Gastroesophageal sphincter (tissue), 4 donors: Measurements from ENCODE around the gene MYO9B. TPM values are rescaled to one million over a fixed set of nuclear protein-coding genes. Genes with fewer than 3 reads are reported as not detected.
A peak's percentile ranks its signal among the peaks of the same experiment; 100 is the strongest.
"Not testable (repeated sequence)": the region's sequence is repeated elsewhere in the genome, so short reads cannot be mapped to it uniquely, and the experiment has no call there.

Experiments
- ATAC-seq: fragments of 150-250 bp; one replicate; pipeline ENCODE4 v1.9.1; 2016; ENCODE audit warnings: mild to moderate bottlenecking, moderate library complexity
- H3K27ac ChIP-seq, 4 donors: fragments of 200-600 bp; sonication (generic) in 3 of 4; 1 replicate in 3 of 4; 2 replicates in 1 of 4; pipeline ENCODE4 v1.5.1; 2016 to 2019
- H3K27me3 ChIP-seq: fragments of 200-600 bp; sonication (generic); one replicate; pipeline ENCODE4 v1.5.1; 2019
- H3K36me3 ChIP-seq, 2 donors: fragments of 200-600 bp; sonication (generic); one replicate each; pipeline ENCODE4 v1.5.1; 2019; ENCODE audit warnings: control low read depth in 1 of 2
- H3K4me1 ChIP-seq, 3 donors: fragments of 200-600 bp; sonication (generic); 1 replicate in 2 of 3; 2 replicates in 1 of 3; pipeline ENCODE4 v1.5.1; 2016 to 2019; ENCODE audit warnings: control low read depth in 2 of 3
- H3K4me3 ChIP-seq, 2 donors: fragments of 200-600 bp; sonication (generic); one replicate each; pipeline ENCODE4 v1.5.1; 2019; ENCODE audit warnings: mild to moderate bottlenecking in 1 of 2, moderate library complexity in 1 of 2
- H3K9me3 ChIP-seq, 3 donors: fragments of 200-600 bp; sonication (generic); one replicate each; pipeline ENCODE4 v1.5.1; 2017 to 2019; ENCODE audit warnings: control low read depth in 2 of 3
- EP300 ChIP-seq: sonication (generic); formaldehyde crosslinking; IDR thresholded peaks from one replicate; pipeline ENCODE4 v1.6.1; 2017; ENCODE audit warnings: antibody characterized with exemption, mild to moderate bottlenecking
- POLR2A ChIP-seq, 2 donors: fragments of 450-650 bp; IDR thresholded peaks; one replicate each; pipeline ENCODE4 v1.6.1; 2017; ENCODE audit warnings: antibody characterized with exemption in 2 of 2, mild to moderate bottlenecking in 2 of 2, moderate library complexity in 1 of 2
- POLR2AphosphoS5 ChIP-seq: sonication (generic); formaldehyde crosslinking; IDR thresholded peaks from one replicate; pipeline ENCODE4 v1.6.1; 2017; ENCODE audit warnings: antibody characterized with exemption
- WGBS, 2 donors: methylation state at CpG; one replicate each; pipeline ENCODE4 v1.1.5; 2018; ENCODE audit warnings: low coverage in 1 of 2; 5-methylcytosine and 5-hydroxymethylcytosine counted together
- total RNA-seq, 4 donors: library from RNA; depleted of rRNA; stranded (reverse); fragments of >200 nt; gene quantifications; one replicate each; pipeline ENCODE4 v1.1.0, GENCODE V29; 2016
- TF ChIP-seq, protein P1 (sequence below), 4 experiments: fragments of 200-600 bp in 2 of 4; fragments of 450-650 bp in 2 of 4; sonication (generic) in 1 of 4; IDR thresholded peaks; one replicate each; pipeline ENCODE4 v1.5.1; 2017 to 2019; ENCODE audit warnings: antibody characterized with exemption in 4 of 4, mild to moderate bottlenecking in 2 of 4, moderate library complexity in 2 of 4

The MYO9B gene
- total RNA-seq, 4 donors from 2014 or later: 38.1 to 77.7 (median 66.2) TPM

DNA sequence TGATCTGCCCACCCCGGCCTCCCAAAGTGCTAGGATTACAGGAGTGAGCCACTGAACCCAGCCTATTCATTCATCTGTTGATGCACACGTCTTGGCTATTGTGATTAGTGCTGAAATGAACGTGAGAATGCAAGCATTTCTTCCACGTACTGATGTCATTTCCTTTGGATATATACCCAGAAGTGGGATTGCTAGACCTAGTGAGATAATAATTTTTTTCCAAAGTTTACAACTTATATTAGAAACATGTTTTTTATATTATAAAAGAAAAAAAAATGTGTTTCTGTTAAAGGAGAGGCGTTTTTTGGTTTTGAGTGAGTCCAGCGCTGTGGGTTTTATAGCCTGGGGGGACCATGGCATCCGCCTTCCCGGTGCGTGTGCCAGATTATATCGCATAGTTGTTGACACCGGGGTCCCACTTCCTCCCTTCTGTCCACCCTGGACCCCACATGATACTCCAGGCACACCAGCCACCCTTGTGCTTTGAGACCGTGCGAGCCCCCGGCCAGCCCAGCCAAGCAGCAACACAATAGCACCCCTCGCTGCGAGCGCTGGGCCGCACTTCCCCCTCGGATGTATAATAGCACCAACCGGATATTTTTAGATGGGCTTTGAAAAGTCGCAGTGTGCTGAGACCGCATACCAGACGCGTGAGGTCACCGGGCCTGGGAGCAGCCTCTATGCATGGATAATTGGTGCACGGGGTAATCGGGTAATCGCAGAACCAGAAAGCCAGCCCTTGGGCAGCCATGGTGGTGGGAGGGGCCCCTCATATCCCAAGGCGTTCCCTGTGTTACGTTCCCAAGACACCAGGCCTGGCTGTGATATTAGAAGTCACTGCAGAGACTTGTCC, 59.6 kb downstream of the MYO9B start:
- WGBS, 2 donors: 6 to 8% methylated on average over 7 to 17 of the region's 30 CpGs
- Histone ChIP-seq H3K27me3 (no peaks in the 10 kb centered on the region), H3K4me1 (peaks cover 5 to 45% (median 17%) of the 10 kb centered on the region in 3 donors), H3K4me3 (peak overlapping the region; percentile 2 to 38), H3K36me3 (no peaks in the 10 kb centered on the region), H3K9me3 (no peaks in the 10 kb centered on the region), H3K27ac (peak overlapping the region; percentile 91 to 93 (median 92))
- ATAC-seq: peak; percentile 98
- TF ChIP-seq, protein P1, sequence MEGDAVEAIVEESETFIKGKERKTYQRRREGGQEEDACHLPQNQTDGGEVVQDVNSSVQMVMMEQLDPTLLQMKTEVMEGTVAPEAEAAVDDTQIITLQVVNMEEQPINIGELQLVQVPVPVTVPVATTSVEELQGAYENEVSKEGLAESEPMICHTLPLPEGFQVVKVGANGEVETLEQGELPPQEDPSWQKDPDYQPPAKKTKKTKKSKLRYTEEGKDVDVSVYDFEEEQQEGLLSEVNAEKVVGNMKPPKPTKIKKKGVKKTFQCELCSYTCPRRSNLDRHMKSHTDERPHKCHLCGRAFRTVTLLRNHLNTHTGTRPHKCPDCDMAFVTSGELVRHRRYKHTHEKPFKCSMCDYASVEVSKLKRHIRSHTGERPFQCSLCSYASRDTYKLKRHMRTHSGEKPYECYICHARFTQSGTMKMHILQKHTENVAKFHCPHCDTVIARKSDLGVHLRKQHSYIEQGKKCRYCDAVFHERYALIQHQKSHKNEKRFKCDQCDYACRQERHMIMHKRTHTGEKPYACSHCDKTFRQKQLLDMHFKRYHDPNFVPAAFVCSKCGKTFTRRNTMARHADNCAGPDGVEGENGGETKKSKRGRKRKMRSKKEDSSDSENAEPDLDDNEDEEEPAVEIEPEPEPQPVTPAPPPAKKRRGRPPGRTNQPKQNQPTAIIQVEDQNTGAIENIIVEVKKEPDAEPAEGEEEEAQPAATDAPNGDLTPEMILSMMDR (IDR thresholded peaks at IDR 0.05): peak in 2 of 4 experiments; percentile 16 to 66
- TF ChIP-seq EP300 (no peak), POLR2AphosphoS5 (peak; percentile 86), POLR2A (IDR thresholded peaks at IDR 0.05) (no peak)

DNA sequence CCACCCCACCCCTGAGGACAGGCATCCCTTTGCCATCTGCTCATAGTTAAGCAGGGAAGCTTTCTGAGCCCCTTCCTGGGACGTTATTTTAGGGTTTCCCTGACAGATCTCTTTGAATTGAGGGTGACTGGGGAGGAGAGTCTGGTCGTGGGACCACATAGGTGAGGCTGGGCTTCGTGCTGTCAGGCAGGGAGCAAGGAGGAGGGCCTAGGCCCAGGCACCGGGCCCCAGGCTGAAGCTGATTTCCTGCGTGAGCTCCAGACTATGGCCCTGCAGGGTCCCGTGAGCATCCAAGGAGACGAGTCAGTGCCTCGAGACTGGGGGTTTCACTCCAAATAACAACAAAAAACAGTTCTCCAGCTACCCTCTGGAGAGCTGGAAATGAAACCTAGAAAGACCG, 60.4 kb downstream of the MYO9B start:
- no CpG with 5 or more reads among the region's 9 CpGs for WGBS, 2 donors
- H3K4me3 ChIP-seq: peak overlapping the region in 1 of 2 donors; percentile 38
- no peaks in the 10 kb centered on the region for H3K27me3 ChIP-seq
- H3K27ac ChIP-seq: peak overlapping the region; percentile 91 to 93 (median 92)
- ATAC-seq: no peak
- TF ChIP-seq, protein P1 (IDR thresholded peaks at IDR 0.05): no peak
- TF ChIP-seq EP300: no peak
- TF ChIP-seq POLR2AphosphoS5: no peak
- TF ChIP-seq POLR2A (IDR thresholded peaks at IDR 0.05): no peak
- no peaks in the 10 kb centered on the region for H3K36me3 ChIP-seq
- no peaks in the 10 kb centered on the region for H3K9me3 ChIP-seq
- peaks cover 5 to 45% (median 17%) of the 10 kb centered on the region in 3 donors for H3K4me1 ChIP-seq

DNA sequence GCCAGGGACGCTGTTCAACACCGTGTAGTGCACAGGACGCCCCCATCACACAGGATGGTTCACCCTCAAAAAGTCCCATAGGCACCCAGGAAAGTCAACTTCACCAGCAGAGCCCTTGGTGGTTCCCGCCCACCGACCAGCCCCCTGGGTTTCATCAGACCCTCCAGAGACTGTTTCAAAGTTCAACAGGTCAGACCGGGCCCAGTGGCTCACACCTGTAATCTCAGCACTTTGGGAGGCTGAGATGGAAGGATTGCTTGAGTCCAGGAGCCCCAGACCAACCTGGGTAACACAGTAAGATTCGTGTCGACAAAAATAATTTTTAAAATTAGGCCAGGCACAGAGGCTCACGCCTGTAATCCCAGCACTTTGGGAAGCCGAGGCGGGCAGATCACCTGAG, 61.0 kb downstream of the MYO9B start:
- no peaks in the 10 kb centered on the region for H3K9me3 ChIP-seq
- H3K4me1 ChIP-seq: peaks cover 5 to 45% (median 17%) of the 10 kb centered on the region in 3 donors
- 83 to 100% methylated on average over 2 to 7 of the region's 11 CpGs for WGBS, 2 donors
- no peak overlapping the region for H3K4me3 ChIP-seq
- no peak for ATAC-seq
- no peaks in the 10 kb centered on the region for H3K27me3 ChIP-seq
- no peaks in the 10 kb centered on the region for H3K36me3 ChIP-seq
- TF ChIP-seq POLR2AphosphoS5 (no peak), POLR2A (IDR thresholded peaks at IDR 0.05) (no peak), EP300 (no peak)
- TF ChIP-seq, protein P1 (IDR thresholded peaks at IDR 0.05): no peak
- peak overlapping the region; percentile 91 to 93 (median 92) for H3K27ac ChIP-seq

DNA sequence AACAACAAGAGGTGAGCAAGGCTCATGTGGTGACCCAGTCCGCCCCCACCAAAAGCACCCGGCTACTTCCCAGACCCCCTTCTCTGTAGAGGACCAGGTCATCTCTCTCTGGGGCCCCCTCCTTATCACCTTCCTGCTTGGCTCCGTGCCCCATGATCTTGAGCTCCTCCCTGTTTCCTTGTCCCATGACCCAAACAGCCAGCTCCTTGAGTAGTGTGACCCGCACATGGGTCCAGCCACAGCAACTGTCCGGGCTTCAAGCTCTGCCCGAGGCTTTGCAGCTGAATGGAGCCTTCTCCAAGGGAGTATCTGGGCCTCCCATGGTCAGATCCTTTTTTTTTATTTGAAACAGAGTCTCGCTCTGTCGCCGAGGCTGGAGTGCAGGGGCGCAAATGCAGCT, 61.8 kb downstream of the MYO9B start:
- peaks cover 5 to 45% (median 17%) of the 10 kb centered on the region in 3 donors for H3K4me1 ChIP-seq
- no peak for ATAC-seq
- no peaks in the 10 kb centered on the region for H3K27me3 ChIP-seq
- no peak for TF ChIP-seq POLR2A (IDR thresholded peaks at IDR 0.05)
- no peak for TF ChIP-seq POLR2AphosphoS5
- TF ChIP-seq, protein P1 (IDR thresholded peaks at IDR 0.05): no peak
- peak overlapping the region in 2 of 4 donors; percentile 12 to 93 for H3K27ac ChIP-seq
- WGBS, 2 donors: 82 to 91% methylated on average over 9 to 10 of the region's 10 CpGs
- H3K36me3 ChIP-seq: no peaks in the 10 kb centered on the region
- H3K4me3 ChIP-seq: no peak overlapping the region
- no peaks in the 10 kb centered on the region for H3K9me3 ChIP-seq

DNA sequence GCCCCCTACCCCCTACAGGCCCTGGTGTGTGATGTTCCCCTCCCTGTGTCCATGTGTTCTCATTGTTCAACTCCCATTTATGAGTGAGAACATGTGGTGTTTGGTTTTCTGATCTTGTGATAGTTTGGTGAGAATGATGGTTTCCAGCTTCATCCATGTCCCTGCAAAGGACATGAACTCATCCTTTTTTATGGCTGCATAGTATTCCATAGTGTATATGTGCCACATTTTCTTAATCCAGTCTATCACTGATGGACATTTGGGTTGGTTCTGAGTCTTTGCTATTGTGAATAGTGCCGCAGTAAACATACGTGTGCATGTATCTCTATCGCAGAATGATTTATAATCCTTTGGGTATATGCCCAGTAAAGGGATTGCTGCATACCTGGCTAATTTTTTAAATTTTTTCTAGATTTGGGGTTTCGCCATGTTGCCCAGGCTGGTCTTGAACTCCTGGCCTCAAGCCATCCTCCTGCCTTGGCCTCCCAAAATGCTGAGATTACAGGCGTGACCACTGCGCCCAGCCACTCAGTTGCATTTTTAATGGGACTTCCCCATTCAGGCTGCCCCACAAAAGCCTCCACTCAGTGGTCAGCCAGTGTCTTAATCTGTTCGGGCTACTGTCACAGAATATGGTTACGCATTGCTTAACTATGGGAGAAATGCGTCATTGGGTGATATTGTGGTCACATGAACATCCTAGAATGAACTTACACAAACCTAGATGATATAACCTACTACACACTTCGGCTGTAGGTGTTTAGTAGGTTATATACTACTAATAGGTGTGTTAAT, 62.7 kb downstream of the MYO9B start:
- H3K27ac ChIP-seq: peak overlapping the region in 2 of 4 donors; percentile 55 to 69
- ATAC-seq, H3K9me3 ChIP-seq, H3K36me3 ChIP-seq, H3K27me3 ChIP-seq, H3K4me3 ChIP-seq: not testable (repeated sequence)
- H3K4me1 ChIP-seq: peaks cover 5 to 45% (median 17%) of the 10 kb centered on the region in 3 donors
- 89 to 94% methylated on average over 5 to 7 of the region's 10 CpGs for WGBS, 2 donors
